ENCODE results near the gene GCFC2.

- TF ChIP-seq CTCF (IDR thresholded peaks at IDR 0.05) = no peak
- TF ChIP-seq EP300 (IDR thresholded peaks at IDR 0.05) = no peak
- TF ChIP-seq POLR2A (IDR thresholded peaks at IDR 0.05) = no peak
These were observed 34.8 kb downstream of the GCFC2 start for GRCh38 chr2:75675908-75676307.
